Fibroblast of skin of scalp (primary cell): ENCODE measurements around the gene ZNF532. TPM values are rescaled to one million over a fixed set of nuclear protein-coding genes. Genes with fewer than 3 reads are reported as not detected.
A peak's percentile ranks its signal among the peaks of the same experiment; 100 is the strongest.
"Not testable (repeated sequence)": the region's sequence is repeated elsewhere in the genome, so short reads cannot be mapped to it uniquely, and the experiment has no call there.

Source experiments
- DNase-seq: peaks from one replicate; pipeline ENCODE4 v3.0.0-alpha.2; 2013
- polyA plus RNA-seq, 2 experiments: library from polyadenylated mRNA; unstranded; fragments of 120-200 nt; gene quantifications; one replicate each; pipeline ENCODE4 v1.2.1, GENCODE V29; 2013; ENCODE audit not compliant: insufficient read length in 2 of 2

The ZNF532 gene, protein sequence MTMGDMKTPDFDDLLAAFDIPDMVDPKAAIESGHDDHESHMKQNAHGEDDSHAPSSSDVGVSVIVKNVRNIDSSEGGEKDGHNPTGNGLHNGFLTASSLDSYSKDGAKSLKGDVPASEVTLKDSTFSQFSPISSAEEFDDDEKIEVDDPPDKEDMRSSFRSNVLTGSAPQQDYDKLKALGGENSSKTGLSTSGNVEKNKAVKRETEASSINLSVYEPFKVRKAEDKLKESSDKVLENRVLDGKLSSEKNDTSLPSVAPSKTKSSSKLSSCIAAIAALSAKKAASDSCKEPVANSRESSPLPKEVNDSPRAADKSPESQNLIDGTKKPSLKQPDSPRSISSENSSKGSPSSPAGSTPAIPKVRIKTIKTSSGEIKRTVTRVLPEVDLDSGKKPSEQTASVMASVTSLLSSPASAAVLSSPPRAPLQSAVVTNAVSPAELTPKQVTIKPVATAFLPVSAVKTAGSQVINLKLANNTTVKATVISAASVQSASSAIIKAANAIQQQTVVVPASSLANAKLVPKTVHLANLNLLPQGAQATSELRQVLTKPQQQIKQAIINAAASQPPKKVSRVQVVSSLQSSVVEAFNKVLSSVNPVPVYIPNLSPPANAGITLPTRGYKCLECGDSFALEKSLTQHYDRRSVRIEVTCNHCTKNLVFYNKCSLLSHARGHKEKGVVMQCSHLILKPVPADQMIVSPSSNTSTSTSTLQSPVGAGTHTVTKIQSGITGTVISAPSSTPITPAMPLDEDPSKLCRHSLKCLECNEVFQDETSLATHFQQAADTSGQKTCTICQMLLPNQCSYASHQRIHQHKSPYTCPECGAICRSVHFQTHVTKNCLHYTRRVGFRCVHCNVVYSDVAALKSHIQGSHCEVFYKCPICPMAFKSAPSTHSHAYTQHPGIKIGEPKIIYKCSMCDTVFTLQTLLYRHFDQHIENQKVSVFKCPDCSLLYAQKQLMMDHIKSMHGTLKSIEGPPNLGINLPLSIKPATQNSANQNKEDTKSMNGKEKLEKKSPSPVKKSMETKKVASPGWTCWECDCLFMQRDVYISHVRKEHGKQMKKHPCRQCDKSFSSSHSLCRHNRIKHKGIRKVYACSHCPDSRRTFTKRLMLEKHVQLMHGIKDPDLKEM (N-terminal part only)
- polyA plus RNA-seq (2013, experiment 1 of 2; ENCODE audit: insufficient read length) = 52.4 TPM
- 52.1 TPM for polyA plus RNA-seq (2013, experiment 2 of 2; ENCODE audit: insufficient read length)

DNA sequence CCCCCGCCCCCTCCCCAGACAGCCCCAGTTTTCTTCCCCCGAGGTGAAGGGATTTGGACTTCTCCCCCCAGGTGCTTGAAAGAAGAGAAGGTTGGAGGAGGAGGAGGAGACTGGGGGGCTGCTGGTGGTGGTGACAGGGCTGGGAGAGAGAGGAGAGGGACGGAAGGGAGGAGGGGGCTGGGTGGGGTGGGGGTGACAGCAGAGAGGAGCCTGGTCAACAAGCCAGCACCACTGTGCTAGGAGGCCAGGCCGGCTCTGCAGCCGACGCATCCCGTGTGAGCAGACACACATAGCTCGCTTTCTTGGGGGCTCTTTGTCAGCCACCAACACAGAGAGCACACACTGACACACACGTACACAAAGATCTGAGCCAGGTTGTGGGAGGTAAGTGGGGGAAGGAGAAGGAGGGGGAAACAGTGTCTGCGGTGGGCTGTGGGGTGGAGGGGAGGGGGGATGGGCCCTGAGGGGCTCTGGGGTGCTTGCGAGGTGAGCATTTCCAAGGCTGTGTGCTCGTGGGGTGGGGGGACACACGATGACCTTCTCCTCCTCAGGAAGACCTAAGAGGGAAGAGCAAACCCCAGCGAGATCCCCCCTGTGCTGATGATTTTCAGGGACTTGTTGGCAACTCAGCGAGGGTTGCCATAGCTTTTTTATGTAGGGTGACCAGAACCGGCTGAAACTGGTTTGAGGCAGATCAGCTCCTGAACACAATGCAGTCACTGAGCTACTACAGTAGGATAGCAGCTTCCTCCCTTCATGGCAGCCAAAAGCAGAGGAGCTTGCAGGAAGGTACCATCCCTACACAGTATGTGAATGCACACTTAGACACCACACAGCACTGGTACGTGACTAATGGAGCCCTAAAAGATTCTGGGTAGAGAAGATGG lies at the start of gene ZNF532:
Gene ZNF532, plus strand, starts transcription at position 732 of the 887 bp plus-strand sequence. CDS start 53,411 bp downstream, outside the sequence.
- peak; percentile 84 for DNase-seq

DNA sequence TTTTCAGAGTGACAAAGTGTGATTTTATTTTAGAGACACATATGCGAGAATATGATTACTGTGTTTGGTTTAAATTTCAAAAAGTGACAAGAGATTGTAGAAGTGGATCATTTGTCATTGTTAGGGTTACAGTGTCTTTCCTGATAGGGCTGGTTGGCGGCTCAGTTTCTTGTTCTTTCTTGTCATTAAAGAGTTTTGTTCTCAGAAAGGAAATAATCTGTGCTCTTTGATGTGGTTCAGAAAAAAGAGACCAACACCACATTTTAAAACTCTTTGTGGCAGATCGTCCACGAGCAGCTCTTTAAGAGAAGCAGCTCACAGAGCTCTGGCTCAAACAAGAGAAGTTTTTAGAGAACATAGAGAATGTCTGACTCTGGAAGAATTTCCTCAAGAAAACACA lies 45.6 kb upstream of the ZNF532 start:
- DNase-seq = no peak

DNA sequence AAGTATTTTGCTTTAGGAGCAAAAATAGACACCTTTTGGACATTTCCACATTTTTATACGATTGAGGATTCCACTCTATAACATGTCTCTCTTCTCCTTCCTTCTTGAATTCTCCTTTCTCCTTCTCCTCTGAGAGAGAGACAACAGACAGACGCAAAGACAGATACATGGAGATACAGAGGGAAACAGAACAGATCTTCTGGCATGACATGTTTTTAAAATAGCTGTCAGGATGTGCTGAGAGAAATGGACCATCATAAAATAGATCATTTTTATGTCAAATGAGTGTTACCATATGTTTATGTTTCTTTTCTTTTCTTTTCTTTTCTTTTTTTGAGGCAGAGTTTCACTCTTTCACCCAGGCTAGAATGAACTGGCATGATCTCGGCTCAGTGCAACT lies 44.4 kb upstream of the ZNF532 start:
- DNase-seq = no peak

DNA sequence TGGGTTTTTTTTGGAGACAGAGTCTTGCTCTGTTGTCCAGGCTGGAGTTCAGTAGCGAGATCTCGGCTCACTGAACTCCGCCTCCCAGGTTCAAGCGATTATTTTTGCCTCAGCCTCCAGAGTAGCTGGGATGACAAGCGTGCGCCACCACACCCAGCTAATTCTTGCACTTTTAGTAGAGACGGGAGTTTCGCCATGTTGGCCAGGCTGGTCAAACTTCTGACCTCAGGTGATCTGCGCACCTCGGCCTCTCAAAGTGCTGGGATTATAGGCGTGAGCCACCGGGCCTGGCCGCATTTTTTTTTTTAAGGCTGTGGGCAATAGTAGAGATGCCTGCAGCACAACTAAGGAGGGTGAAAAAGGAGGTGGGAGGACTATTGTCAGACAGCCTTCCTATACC lies 41.7 kb upstream of the ZNF532 start:
- DNase-seq = no peak

DNA sequence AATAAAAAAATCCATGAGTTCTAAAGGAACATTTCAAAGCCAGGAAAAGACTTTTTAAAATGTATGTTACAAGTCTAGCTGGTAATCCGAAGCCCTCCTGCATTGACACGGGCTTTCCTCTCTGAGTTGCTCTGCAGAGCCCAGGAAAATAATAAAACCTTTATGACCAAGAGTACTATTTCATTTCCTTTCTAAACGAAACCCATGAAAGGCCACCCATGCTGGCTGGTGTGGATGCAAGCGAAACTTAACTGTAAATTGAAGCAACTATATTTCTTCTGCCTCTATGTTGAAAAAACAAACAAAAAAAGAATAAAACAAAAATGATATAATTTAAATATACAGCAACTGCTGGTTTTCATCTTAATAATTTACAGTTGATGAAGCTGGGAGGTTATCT lies 41.3 kb upstream of the ZNF532 start:
- no peak for DNase-seq

DNA sequence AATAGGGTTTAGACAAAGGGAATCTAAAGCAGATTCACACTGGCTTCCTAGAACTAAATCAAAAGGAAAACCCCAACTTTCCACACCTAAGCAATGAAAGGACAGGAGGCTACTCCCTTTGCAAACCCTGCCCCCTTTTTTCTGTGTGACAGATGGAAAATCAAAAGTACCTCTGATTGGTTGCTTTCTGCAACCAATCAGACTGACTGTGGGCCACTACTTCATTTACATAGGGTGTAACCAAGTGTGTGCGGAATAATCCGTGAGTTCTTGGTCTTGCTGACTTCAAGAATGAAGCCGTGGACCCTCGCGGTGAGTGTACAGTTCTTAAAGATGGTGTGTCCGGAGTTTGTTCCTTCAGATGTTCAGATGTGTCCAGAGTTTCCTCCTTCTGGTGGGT lies 37.8 kb upstream of the ZNF532 start:
- DNase-seq = not testable (repeated sequence)

DNA sequence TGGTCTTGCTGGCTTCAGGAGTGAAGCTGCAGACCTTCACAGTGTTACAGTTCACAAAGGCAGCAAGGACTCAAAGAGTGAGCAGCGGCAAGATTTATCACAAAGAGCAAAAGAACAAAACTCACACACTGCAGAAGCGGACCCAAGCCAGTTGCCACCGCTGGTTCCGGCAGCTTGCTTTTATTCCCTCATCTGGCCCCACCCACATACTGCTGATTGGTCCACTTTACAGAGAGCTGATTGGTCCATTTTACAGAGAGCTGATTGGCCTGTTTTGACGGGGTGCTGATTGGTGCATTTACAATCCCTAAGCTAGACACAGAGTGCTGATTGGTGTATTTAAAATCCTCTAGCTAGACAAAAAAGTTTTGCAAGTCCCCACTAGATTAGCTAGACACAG lies 37.2 kb upstream of the ZNF532 start:
- DNase-seq = no peak

DNA sequence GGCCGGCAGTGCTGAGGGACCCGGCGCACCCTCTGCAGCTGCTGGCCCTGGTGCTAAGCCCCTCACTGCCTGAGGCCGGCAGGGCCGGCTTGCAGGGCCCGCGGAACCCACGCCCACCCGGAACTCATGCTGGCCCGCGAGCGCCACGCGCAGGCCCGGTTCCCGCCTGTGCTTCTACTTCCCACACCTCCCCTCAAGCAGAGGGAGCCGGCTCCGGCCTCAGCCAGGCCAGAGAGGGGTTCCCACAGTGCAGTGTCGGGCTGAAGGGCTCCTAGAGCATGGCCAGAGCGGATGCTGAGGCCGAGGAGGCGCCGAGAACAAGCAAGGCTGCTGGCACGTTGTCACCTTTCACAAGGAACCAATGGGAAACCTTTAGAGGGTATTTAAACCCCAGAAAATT lies 36.8 kb upstream of the ZNF532 start:
- DNase-seq = no peak

DNA sequence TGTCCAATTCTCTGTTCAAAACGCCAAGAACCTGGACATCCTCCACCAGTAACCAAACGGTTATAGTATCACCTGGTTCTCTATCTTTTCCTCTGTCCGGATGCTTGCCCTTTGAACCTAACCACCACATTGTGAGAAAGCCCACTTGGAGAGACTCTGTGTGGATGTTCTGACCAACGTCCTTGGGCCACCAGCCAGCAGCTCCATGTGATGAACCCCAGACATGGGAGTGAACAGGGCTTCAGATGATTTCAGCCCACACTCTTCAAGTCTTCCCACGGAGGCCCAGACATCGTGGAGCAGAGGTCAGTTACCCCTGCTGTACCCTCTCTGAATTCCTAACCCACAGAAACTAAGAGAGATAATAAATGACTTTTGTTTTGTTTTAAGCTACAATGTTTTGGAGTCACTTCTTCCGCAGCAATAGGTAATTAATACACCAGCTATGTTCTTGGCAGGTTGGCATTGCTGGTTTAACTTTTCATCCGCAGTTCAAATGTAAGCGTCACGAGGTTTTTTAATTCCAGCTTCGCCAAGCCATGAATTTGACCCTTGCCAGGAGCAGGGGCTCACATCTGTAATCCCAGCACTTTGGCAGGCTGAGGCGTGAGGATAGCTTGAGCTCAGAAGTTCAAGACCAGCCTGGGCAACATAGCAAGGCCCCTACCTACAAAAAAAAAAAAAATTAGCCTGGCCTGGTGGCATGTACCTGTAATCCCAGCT lies 36.1 kb upstream of the ZNF532 start:
- DNase-seq = no peak

DNA sequence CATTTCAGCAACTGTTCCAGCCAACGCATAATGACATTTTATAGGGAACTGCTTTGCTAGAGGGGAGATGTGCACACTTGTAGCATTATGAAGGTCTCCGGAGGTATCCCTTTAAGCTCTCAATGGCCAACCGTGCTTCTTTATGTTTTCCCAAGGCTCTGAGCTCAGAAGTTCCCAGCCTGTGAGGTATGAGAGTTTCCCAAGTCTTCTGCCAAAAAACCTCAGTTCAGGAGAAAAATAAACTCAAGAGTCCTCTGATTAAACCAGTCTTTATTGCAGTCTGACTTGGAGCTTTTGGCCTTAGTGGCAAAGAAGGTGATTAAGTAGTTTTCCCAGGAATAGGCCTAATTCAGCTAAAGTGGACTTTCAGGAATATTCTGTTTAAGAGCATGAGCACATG lies 35.4 kb upstream of the ZNF532 start:
- no peak for DNase-seq

DNA sequence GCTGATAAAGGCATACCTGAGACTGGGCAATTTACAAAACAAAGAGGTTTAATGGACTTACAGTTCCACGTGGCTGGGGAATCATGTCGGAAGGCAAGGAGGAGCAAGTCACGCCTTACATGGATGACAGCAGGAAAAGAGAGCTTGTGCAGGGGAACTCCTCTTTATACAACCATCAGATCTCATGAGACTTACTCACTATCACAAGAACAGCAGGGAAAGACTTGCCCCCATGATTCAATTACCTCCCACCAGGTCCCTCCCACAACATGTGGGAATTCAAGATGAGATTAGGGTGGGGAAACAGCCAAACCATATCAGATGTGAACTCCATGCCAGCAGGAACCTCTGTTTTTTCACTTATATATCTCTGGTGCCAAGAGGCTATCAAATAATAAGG lies 34.8 kb upstream of the ZNF532 start:
- not testable (repeated sequence) for DNase-seq

DNA sequence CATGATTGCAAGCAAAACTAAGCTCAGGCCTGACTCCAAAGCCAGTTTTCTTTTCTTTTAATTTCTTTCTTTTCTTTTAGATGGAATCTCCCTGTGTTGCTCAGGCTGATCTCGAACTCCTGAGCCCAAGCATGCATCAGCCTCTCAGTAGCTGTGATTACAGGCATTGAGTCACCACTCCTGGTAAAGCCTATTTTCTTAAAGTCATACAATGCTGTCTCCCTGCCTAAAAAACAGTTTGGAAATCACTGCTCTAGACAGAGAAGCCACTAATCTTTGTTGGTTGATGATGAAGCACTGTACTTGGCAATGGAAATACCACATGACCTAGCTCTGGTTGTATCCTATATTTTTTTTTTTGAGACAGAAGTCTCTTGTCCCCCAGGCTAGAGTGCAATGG lies 33.1 kb upstream of the ZNF532 start:
- peak; percentile 32 for DNase-seq

DNA sequence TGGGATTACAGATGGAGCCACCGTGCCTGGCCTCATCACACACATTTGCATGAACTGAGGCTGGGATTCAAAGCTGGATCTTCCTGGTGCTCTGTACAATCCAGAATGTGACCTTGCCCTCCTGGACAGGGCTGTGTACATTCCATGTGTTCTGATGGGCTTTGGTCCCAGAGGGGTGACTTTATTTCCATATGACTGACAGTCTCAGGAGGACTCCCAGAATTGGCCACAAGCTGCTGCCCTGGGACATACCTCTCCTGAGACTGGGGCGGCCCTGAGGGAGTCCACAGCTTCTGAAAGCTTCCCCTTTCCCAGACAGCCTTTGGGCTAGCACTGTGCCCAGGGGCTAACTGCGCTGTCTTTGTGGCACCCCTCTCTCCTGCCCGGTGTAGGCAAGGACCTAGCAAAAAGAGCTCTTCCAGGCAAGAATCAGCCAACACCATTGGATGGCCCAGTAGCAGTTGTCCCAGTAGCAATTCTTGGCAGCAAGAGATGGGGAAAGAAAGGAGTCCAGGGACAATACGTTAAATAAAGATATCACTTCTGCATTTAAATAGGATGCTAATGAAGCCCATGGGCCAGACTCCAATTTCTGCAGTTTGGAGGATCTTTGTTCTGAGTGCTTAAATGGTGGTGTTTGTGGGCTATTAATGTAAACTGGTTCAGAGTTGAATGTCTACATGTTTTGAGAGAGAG lies 26.4 kb upstream of the ZNF532 start:
- DNase-seq = no peak

DNA sequence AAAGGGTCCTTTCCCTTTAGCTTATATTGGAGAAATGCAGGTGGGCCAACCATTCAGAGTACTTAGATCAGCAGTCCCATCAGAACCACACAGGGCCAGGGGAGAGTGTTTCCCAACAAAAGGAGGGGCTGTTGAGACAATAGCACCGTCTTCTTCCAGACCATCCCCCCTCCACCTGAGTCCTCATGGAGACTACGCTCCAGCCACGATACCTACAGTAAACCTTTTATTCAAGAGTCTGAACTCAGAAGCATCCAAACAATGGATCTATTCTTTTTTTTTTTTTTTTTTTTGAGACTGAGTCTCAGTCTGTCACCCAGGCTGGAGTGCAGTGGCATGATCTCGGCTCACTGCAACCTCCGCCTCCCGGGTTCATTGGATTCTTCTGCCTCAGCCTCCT lies 25.7 kb upstream of the ZNF532 start:
- no peak for DNase-seq

DNA sequence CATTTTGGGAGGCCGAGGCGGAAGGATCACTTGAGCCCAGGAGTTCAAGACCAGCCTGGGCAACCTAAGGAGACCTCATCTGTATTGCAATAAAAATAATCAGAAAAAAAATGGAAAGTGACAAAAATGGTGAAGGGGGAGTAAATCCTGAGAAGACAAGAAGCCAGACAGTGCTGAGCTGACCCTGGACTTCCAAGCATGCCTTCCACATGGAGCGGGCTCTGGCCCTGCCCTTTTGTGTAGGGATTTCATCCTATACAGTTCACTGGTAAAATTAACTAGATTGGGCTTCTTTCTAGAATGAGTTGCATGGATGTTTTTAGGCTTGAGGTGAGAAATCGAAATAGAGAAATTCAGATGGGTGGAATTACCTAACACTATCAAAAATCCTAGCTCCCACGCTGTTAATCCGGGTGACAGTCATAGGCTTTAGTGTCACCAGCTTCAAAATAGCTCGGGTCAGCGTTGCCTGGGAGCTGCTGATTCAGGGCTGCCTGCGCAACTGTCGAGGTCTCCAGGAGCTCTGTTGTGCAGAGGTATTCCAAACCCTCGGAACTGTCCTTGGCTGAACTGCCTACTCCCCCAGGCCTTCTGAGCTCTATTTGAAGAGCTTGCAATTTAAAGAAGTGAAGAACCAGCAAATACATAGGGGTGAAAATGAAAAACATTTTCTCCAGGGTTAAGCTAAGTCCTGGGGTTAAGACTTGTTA lies 21.5 kb upstream of the ZNF532 start:
- no peak for DNase-seq

DNA sequence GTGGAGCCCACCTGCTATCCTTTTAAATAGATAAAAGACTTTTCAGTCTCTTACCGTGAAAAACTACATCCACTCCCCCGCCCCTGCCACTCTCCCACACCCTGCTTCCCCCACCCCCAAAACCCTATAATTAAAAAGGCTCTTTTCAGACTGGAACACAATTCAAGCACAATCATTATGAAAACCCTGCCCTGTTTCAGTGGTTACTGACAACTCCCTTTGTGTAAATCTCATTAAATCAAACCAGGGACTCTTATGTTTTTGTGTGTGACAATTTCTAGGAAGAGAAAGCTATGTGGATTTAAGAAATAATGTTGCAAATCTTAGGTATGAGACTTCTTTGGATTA lies 21.0 kb upstream of the ZNF532 start:
- no peak for DNase-seq

DNA sequence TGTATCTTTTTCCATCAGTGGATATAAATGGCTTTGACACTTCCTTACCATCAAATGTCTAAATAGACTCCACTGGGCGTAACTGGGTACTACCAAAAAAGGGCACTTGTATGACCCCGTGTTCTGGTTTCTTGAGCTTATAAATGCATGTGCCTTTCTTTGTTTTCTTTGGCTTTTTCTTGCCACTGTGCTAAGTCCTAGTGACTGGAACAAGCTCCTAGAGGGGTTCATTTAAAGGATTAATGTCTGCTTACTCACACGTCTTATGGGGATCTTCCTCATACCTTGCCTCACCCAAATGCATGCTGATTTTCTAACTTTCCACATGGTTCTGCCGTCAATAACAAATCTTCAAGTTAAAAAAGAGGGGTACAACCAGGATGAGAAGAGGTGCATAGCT lies 19.8 kb upstream of the ZNF532 start:
- DNase-seq = no peak

DNA sequence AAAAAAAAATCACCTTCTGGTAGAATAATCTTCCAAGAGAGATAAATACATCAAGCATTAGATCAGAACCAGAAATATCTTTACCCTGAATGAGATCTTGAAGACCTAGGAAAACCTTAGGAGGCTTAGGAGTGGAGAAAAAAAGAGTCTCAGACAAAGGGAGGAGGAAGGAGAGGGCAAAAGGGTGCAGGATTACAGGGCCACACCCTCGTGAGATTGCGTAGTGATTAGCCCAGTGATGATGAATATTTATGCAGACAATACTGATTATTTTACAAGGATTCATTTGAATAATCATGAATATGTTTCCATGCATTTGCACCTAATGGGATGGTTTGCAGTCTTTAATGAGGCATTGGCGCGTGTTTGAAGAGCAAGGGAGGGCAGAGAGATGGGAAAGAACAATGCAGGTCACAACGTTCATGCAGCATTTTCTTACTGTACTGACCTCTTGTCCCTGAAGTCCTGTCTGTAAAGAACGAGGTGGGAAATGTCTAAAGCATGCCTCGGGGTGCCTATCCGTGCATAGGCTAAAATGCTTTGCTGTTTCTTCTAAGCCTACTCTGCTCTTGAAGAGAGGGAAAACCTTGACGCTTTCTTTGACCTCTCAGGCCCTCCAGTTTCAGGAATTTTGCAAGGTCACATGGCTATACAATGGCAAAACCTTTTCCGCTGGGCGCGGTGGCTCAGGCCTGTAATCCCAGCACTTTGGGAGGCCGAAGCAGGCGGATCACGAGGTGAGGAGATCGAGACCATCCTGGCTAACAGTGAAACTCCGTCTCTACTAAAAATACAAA lies 18.6 kb upstream of the ZNF532 start:
- DNase-seq = no peak

DNA sequence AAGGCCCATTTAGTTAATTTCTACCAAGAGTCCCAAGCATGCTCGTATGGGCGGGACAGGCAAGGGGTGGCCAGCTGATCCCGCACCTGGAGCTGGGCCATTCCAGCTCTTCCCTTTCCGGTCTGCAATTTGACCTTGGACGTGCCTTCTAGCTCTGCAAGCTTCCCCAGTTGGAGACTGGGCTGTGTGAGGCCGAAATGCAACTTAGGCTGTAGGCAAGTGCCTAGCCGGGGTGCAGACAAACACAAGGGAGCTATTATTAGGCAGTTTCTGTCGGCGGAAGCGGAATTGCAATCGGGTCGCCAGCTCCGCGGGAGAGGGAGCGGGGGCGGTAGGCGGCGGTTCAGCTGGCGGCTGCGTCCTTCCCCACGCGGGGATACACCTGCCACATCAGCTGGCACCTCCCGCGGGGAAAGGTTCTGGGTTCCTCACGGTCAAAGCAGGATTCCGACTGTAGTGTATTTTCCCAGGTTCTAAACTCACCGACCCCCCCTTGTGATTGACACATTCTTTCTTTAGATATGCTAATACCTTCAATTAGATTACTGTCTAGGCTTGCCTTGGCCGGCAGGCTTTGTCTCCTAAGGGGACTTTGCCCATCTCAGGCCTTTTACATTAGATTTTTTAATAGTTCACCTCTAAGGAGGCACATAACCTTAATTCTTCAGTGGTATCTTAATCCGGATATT lies 17.1 kb upstream of the ZNF532 start:
- DNase-seq = no peak
